ENCODE data around the gene PEDS1. TPM values are rescaled to one million over a fixed set of nuclear protein-coding genes. Genes with fewer than 3 reads are reported as not detected.

The PEDS1 gene
- total and polyA plus RNA-seq, 2 of the 13 experiments (the other 11 are each of a cell fraction or from before 2014, with no cell fraction given): 30.5 to 93.9 TPM

GRCh38 chr20:50112512-50113419, 40.8 kb downstream of the PEDS1 start, which contains the start of gene UBE2V1 (continued):
- peak; percentile 88 for TF ChIP-seq HNF1B (CRISPR knock-in tag; IDR thresholded peaks at IDR 0.05)
- TF ChIP-seq ZBTB37 (CRISPR knock-in tag; IDR thresholded peaks at IDR 0.05): no peak
- peak; percentile 49; the same call in 1 of the 2 replicates for TF ChIP-seq ARID3A (IDR thresholded peaks at IDR 0.05; ENCODE audit: low read depth, low read length)
- TF ChIP-seq SP4 (CRISPR knock-in tag; IDR thresholded peaks at IDR 0.05): peak; percentile 92
- no peak for TF ChIP-seq PCBP1 (IDR thresholded peaks at IDR 0.05; ENCODE audit: borderline replicate concordance, low read depth, low read length)
- TF ChIP-seq ELF1 (CRISPR knock-in tag; IDR thresholded peaks at IDR 0.05): peak; percentile 8; the same call in 1 of the 2 replicates
- TF ChIP-seq RFXAP (CRISPR knock-in tag; IDR thresholded peaks at IDR 0.05; ENCODE audit: borderline replicate concordance): peak; percentile 61; the same call in 1 of the 2 replicates
- peak; percentile 45; the same call in 1 of the 2 replicates for TF ChIP-seq ZNF296 (CRISPR knock-in tag; conservative IDR thresholded peaks at IDR 0.05)
- peak; percentile 69; the same call in 1 of the 2 replicates for TF ChIP-seq ZNF619 (CRISPR knock-in tag; IDR thresholded peaks at IDR 0.05)
- TF ChIP-seq IRF1 (CRISPR knock-in tag; IDR thresholded peaks at IDR 0.05; ENCODE audit: low read depth): peak; percentile 82
- TF ChIP-seq ZNF792 (CRISPR knock-in tag; IDR thresholded peaks at IDR 0.05): peak; percentile 49
- no peak for TF ChIP-seq ZNF7 (CRISPR knock-in tag; IDR thresholded peaks at IDR 0.05)
- TF ChIP-seq ATF3 (CRISPR knock-in tag; IDR thresholded peaks at IDR 0.05): peak; percentile 60
- peak; percentile 44; the same call in 1 of the 2 replicates for TF ChIP-seq SIN3A (IDR thresholded peaks at IDR 0.05; ENCODE audit: borderline replicate concordance, low read depth, low read length)

Data from HepG2 (cell line).